ENCODE data around the gene GRWD1. TPM values are rescaled to one million over a fixed set of nuclear protein-coding genes. Genes with fewer than 3 reads are reported as not detected.

The GRWD1 gene
- total RNA-seq, 2 donors from 2014 or later, result 36.6 to 39.2 TPM

DNA sequence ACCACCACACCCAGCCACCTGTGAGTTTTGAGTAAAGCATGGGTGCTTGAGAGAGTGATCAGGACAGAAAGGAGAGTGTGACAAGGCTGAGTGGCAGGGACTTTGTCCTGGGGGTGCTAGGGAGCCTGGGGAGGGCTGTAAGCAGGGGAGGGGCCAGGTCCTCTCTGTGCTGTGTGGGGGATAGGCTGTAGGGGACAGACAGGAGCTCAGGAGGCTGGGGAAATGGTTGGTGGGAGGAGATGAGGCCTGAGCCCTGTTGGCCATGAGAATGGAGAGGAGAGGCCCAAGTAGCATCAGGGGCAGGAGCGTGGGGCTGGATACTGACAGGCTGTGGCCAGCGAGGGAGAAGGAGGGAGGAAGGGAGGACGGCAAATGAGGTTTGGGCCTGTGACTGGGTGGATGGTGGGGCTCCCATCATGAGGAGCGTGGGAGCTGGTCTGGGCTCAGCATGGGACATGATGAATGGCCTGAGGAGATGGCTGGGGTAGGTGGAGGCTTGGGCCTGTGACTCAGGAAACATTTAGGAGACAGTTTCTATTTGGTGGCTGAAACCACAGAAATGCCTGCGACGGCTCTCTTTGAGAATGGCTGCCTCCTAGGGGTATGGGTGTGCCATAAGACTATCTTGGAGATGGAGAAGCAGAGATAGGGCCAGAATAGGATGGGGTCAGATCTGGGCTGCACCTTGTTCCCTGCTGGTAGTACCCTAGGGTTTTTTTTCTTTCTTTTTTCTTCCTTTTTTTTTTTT, 27.3 kb upstream of the GRWD1 start:
- Histone ChIP-seq H3K4me3 (ENCODE audit: low read length) (no peak overlapping the region), H3K9ac (ENCODE audit: extremely low read depth, low read length, poor library complexity, severe bottlenecking) (no peak overlapping the region), H3K9me3 (ENCODE audit: control insufficient read depth, low read length) (no peaks in the 10 kb centered on the region), H3K36me3 (ENCODE audit: control insufficient read depth, insufficient read depth, low read length) (no peaks in the 10 kb centered on the region), H3K4me1 (ENCODE audit: control insufficient read depth, insufficient read depth, low read length) (no peaks in the 10 kb centered on the region), H3K27me3 (ENCODE audit: control insufficient read depth, insufficient read depth, low read length, poor library complexity, severe bottlenecking) (no peaks in the 10 kb centered on the region), H3K27ac (ENCODE audit: low read depth, low read length) (no peak overlapping the region)
- TF ChIP-seq CTCF (conservative IDR thresholded peaks at IDR 0.05), result peak; percentile 39
- WGBS, 2 experiments (ENCODE audit: insufficient coverage in 1 of 2, insufficient read length in 1 of 2), result 93% methylated on average over 6 of the region's 6 CpGs; no CpG with 5 or more reads in 1 of the 2 experiments
- no peak overlapping the region for H3K4me3 Mint-ChIP-seq
- H3K9me3 Mint-ChIP-seq, result no peaks in the 10 kb centered on the region
- peaks cover 15% of the 10 kb centered on the region for H3K4me1 Mint-ChIP-seq
- H3K36me3 Mint-ChIP-seq (ENCODE audit: low read depth), result no peaks in the 10 kb centered on the region
- peak overlapping the region; percentile 86 for H3K27ac Mint-ChIP-seq
- H3K27me3 Mint-ChIP-seq (ENCODE audit: insufficient read depth), result no peaks in the 10 kb centered on the region
- peak; percentile 58 for DNase-seq

- no peak overlapping the region for H3K4me3 Mint-ChIP-seq
- H3K36me3 Mint-ChIP-seq (ENCODE audit: low read depth), result no peaks in the 10 kb centered on the region
- no peak for TF ChIP-seq CTCF (conservative IDR thresholded peaks at IDR 0.05)
- DNase-seq, result peak; percentile 90
- H3K27ac ChIP-seq (ENCODE audit: low read depth, low read length), result no peak overlapping the region
- H3K4me1 Mint-ChIP-seq, result peaks cover 8% of the 10 kb centered on the region
- no peaks in the 10 kb centered on the region for H3K27me3 ChIP-seq (ENCODE audit: control insufficient read depth, insufficient read depth, low read length, poor library complexity, severe bottlenecking)
- H3K4me3 ChIP-seq (ENCODE audit: low read length), result no peak overlapping the region
- H3K27ac Mint-ChIP-seq, result peak overlapping the region; percentile 86
- no peak overlapping the region for H3K9ac ChIP-seq (ENCODE audit: extremely low read depth, low read length, poor library complexity, severe bottlenecking)
- H3K4me1 ChIP-seq (ENCODE audit: control insufficient read depth, insufficient read depth, low read length), result no peaks in the 10 kb centered on the region
- no peaks in the 10 kb centered on the region for H3K9me3 Mint-ChIP-seq
- no peaks in the 10 kb centered on the region for H3K9me3 ChIP-seq (ENCODE audit: control insufficient read depth, low read length)
- H3K36me3 ChIP-seq (ENCODE audit: control insufficient read depth, insufficient read depth, low read length), result no peaks in the 10 kb centered on the region
- H3K27me3 Mint-ChIP-seq (ENCODE audit: insufficient read depth), result no peaks in the 10 kb centered on the region
- WGBS, 2 experiments (ENCODE audit: insufficient coverage in 1 of 2, insufficient read length in 1 of 2), result 68 to 74% methylated on average over 19 to 29 of the region's 31 CpGs
These were observed 26.4 kb upstream of the GRWD1 start for GRCh38 chr19:48419158-48419920.

DNA sequence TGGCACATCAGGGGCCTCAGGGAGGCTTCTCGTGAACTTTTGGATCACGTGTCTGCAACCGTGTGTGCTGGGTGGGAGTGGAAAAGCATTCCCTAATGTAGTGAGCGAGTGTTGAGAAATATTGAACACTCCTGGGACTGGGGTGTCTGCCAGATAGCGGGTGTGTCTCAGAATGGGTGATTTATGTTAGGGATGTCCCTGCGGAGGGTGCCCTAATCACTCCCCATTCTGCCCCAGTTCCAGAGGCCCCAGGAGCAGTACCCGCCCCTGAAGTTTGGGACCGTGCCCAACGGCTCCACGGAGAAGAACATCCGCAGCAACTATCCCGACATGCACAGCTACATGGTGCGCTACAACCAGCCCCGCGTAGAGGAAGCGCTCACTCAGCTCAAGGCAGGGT, 24.2 kb upstream of the GRWD1 start:
- Histone ChIP-seq H3K4me1 (ENCODE audit: control insufficient read depth, insufficient read depth, low read length) (no peaks in the 10 kb centered on the region), H3K9ac (ENCODE audit: extremely low read depth, low read length, poor library complexity, severe bottlenecking) (no peak overlapping the region), H3K36me3 (ENCODE audit: control insufficient read depth, insufficient read depth, low read length) (no peaks in the 10 kb centered on the region), H3K9me3 (ENCODE audit: control insufficient read depth, low read length) (no peaks in the 10 kb centered on the region), H3K4me3 (ENCODE audit: low read length) (no peak overlapping the region), H3K27me3 (ENCODE audit: control insufficient read depth, insufficient read depth, low read length, poor library complexity, severe bottlenecking) (no peaks in the 10 kb centered on the region), H3K27ac (ENCODE audit: low read depth, low read length) (no peak overlapping the region)
- TF ChIP-seq CTCF (conservative IDR thresholded peaks at IDR 0.05), result no peak
- H3K4me1 Mint-ChIP-seq, result peaks cover 13% of the 10 kb centered on the region
- 90 to 92% methylated on average over 10 to 16 of the region's 16 CpGs for WGBS, 2 experiments (ENCODE audit: insufficient coverage in 1 of 2, insufficient read length in 1 of 2)
- H3K27ac Mint-ChIP-seq, result no peak overlapping the region
- H3K27me3 Mint-ChIP-seq (ENCODE audit: insufficient read depth), result no peaks in the 10 kb centered on the region
- DNase-seq, result no peak
- peaks cover 1% of the 10 kb centered on the region for H3K36me3 Mint-ChIP-seq (ENCODE audit: low read depth)
- no peak overlapping the region for H3K4me3 Mint-ChIP-seq
- H3K9me3 Mint-ChIP-seq, result no peaks in the 10 kb centered on the region
